GM18867 (cell line): ENCODE results near the gene CMTM5.

Experiments used
- ATAC-seq: cut with Tn5 transposase; IDR thresholded peaks from one replicate; pipeline ENCODE4 v1.9.1; 2021; ENCODE audit warnings: mild to moderate bottlenecking, moderate library complexity; ENCODE audit not compliant: unreplicated experiment

Gene CMTM5, protein sequence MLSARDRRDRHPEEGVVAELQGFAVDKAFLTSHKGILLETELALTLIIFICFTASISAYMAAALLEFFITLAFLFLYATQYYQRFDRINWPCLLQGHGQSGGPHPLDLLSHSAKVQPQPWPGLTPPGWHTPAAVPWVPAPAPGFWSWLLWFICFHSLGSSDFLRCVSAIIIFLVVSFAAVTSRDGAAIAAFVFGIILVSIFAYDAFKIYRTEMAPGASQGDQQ

DNA sequence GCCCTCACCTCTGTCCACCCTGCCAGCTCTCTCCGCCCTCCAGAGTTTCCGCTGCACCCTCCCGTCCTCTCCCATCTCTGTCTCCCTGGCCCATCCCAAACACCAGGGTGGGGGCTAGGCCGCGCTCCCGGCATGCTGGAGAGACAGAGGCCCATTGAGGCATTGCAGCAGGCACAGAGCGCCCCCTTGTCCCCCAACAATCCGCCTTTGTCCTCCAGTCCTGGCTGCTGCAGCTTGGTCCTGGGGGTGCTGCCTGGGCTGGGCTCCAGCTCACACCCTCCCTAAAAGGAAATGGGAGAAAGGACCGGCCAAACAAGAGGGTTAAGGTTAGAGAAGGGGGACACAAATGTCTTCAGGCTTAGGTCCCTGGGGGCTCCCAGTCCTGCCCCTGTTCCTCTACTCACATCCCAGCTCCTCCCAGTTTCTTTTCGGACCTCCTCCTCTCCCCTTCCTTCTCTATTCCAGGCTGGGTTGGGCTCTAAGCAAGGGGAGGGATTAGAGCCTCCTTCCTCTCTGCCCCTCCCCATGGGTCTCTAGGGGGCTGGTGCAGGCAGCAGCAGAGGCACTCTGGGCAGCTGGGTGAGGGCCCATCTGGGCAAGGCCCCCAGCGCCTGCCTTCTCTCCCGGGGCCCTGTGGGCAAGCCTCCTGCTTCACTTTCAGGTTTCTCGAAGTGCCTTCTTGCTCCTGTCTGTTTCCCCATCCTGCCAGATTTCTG, at the start of gene CMTM5:
Gene CMTM5 (plus strand): TSS at position 565 of the 716 bp plus-strand sequence. CDS start 206 bp downstream, outside the sequence.
- ATAC-seq, result no peak

- no peak for ATAC-seq
Measured at GRCh38 chr14:23327947-23328744, 48.7 kb upstream of the CMTM5 start.

- no peak for ATAC-seq
Measured at GRCh38 chr14:23335623-23336022, 41.2 kb upstream of the CMTM5 start.

DNA sequence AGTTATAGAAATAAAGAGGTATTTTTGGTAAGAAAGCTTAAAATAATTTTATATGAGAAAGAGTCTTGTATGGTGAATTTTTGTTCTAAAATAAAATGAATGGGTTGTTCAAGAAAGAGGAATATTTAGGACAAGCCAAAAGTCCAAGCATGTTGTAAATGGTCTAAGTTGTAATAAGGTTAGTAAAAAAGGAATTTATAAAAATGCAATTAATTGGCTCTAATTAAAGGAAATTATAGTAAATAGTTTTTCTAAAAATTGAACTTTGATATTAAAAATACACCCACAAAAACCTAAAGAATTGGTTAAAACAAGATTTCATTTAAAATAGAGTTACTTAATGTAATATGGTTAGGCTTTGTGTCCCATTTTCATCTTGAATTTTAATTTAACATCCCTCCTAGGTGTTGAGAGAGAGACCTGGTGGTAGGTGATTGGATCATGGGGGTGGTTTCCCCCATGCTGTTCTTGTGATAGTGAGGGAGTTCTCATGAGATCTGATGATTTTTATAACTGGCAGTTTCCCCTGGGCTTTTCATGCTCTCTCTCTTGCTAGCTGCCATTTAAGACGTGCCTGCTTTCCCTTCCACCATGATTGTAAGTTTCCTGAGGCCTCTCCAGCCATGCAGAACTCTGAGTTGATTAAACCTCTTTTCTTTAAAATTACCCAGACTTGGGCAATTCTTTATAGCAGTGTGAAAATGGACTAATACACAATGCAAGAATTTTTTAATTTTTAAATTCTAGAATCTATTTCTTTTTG, 37.2 kb upstream of the CMTM5 start:
- no peak for ATAC-seq

GRCh38 chr14:23344481-23344880, 32.4 kb upstream of the CMTM5 start:
- no peak for ATAC-seq

- no peak for ATAC-seq
Measured at GRCh38 chr14:23345987-23346692, 30.7 kb upstream of the CMTM5 start.

DNA sequence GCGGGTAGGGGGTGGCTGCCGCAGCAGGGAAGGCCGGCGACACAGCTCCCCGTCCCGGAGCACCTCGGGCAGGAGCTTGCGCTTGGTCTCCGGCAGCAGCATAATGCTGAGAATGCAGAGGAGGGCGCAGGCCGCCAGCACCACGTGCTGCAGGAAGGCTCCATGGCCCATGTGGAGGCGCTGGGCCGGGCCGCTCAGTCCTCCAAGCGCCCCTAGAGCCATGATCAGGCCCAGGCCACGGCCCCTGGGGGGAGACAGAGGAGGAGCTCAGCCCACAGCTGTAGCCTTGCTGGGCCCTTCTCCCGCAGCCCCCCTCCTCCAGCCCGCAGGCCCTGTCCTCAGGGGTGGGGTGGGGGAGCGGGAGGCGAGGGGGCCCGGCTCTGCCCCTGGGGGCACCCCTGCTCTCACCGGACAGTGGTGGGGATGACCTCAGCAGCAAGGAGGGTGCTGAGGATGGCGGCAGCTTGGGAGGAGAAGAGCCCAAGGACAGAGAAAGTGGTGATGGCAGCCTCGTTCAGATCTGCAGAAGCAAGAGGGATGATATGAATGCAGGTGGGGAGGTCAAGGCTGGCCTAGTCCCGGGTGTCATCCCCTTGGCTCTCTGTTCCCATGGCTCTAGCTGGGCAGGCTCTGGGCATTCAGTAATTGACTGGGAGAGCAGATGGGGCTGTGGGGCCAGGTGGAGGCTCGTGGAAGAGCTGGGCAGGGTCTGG, 30.0 kb upstream of the CMTM5 start:
- no peak for ATAC-seq

- no peak for ATAC-seq
Measured at GRCh38 chr14:23347406-23348296, 29.2 kb upstream of the CMTM5 start.

DNA sequence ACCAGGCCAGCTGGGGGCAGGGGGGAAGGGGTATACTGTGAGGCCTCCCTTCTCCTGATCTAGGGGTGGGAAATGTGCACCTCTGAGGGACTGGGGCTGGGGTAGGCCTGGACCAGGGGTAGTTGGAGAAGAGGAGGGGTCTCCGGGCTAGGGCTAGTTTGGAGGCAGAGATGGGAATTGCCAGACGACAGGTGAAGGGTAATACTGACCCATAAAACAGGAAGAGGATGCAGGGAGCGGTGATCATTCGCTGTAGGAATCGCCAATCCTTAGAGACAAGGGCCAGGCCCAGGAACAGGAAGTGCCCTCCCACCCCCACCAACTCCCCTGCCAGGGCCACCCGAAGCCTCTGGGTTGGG, 28.6 kb upstream of the CMTM5 start:
- no peak for ATAC-seq

GRCh38 chr14:23349156-23349845, 27.5 kb upstream of the CMTM5 start:
- ATAC-seq, result no peak

GRCh38 chr14:23351681-23352505, 25.0 kb upstream of the CMTM5 start:
- no peak for ATAC-seq

DNA sequence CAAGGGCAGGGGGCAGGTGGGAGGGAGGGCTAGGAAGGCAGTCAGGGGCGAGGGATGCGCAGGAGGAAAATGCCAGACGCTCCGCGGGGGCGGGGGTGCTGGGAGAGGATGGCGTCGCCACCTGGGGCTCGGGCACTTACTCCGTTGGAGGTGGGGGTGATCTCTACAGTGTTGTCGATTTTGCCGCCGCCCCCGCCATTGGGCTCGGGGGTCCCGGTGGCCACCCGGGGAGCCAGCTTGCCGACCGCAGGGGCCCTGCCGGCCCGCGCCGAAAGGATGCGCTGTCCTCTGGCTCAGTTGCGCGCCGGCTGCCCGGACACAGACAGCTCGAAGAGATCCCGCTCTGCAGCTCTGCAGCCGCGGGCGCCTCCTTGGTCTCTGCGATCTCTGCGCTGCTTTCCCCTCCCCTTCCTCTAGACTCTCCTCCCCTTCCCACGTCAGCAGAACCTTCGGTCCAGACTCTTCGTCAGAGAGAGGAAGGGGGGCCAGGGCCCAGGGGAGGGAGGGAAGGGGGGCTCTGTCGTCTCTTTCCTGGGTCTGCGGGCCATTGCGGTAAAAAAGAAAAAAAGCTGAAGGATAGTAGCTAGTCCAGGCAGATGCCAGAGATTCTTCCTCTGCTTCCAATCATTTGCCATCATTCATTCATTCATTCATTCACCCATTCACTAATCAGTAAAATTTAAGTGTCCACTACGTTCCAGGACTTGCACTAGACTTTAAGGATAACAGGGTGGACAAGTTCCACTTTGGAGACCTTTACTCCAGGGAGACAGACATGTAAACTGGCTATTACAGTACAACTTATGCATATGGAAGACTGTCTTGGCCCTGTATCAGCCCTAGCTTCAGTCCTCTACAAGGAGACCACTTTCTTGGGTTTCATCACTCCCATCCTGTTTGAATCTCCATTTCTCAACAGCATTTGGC, 24.1 kb upstream of the CMTM5 start, which contains the start of gene SLC22A17:
Gene SLC22A17 (minus strand): TSS at position 382 of the 927 bp plus-strand sequence.
- ATAC-seq, result no peak

GRCh38 chr14:23353433-23353780, 23.4 kb upstream of the CMTM5 start:
- no peak for ATAC-seq

DNA sequence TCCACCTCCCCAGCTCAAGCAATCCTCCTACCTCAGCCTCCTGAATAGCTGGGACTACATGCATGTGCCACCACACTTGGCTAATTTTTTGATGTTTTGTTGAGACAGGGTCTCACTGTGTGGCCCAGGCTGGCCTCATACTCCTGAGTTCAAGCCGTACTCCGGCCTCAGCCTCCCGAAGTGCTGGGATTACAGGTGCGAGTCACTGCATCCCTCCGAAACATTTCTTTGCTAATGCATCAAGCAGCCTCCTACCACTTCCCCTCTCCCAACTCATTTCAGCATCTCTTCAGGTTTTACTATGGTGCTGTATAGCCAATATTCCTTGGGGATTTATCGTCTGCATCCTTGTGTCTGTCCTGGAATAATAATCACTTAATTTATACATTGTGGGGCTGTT, 21.9 kb upstream of the CMTM5 start:
- ATAC-seq, result no peak

- ATAC-seq, result no peak
Measured at GRCh38 chr14:23355871-23356435, 20.9 kb upstream of the CMTM5 start.

DNA sequence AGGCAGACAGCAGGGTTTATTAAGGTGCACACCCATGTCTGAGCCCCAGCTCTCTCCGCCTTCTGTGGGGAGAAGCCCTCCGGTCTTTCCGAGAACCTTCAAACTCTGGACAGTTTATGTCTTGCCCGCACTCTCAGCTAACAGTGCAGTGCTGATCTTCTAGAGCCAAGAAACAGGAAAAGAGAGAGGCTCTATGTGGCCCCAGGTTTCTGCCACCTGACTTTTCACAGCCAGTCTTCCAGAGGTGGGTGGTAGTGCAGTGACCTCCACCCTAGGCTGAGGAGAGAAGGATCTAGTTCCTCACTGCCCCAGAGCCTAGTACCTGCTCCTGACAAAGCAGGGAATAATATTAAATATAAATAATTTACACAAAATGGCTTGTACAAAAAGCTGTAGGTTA, 20.2 kb upstream of the CMTM5 start:
- ATAC-seq, result no peak
